ENCODE results near the gene PCA3. TPM values are rescaled to one million over a fixed set of nuclear protein-coding genes. Genes with fewer than 3 reads are reported as not detected.

PCA3 gene
- polyA plus RNA-seq, 1 of the 3 experiments (the other 2 are of a cell fraction), result 0.21 TPM

DNA sequence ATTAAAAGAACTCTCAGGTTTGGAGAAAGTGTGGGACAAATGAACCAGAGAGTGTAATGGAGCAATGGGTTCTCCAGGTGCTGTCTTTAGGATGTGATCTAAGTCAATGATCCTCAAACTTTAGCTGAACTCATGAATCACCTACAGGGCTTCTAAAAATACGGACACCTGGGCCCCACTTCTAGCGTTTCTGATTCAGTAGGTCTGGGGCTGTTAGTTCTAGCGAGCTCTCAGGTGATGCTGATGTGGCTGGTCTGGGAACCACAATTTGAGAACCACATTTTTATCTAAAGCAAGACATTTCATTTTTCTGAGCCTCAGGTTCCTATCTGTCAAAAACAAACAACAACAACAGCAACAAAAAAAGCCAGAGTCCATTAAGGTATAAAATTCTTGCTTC, 35.1 kb upstream of the PCA3 start:
- Histone ChIP-seq H3K9me3 (no peaks in the 10 kb centered on the region), H3K4me1 (ENCODE audit: control insufficient read depth in 1 of 2, insufficient read depth in 2 of 2, low read depth in 1 of 2, low read length in 1 of 2) (no peaks in the 10 kb centered on the region), H3F3A (replicated peaks; ENCODE audit: insufficient read depth) (no peaks in the 10 kb centered on the region), H3K9me2 (no peaks in the 10 kb centered on the region), H3K4me2 (no peak overlapping the region), H3K27ac (ENCODE audit: low read depth in 2 of 2, low read length in 1 of 2) (no peak overlapping the region), H3K36me3 (replicated peaks in 1 of 2; ENCODE audit: control insufficient read depth in 1 of 2, insufficient read depth in 2 of 2, low read length in 1 of 2) (no peaks in the 10 kb centered on the region), H3K4me3 (ENCODE audit: low read depth in 2 of 2, low read length in 1 of 2) (no peak overlapping the region), H3K79me2 (ENCODE audit: insufficient read depth) (no peaks in the 10 kb centered on the region), H4K20me1 (ENCODE audit: insufficient read depth) (no peaks in the 10 kb centered on the region), H3K9ac (no peak overlapping the region), H2AFZ (ENCODE audit: low read depth) (no peak overlapping the region), H3K27me3 (ENCODE audit: insufficient read depth) (peaks cover 46% of the 10 kb centered on the region; the same call in 1 of the 2 replicates)
- WGBS (ENCODE audit: low lambda C conversion rate), result 0% methylated on average over 3 of the region's 3 CpGs
- no peak for DNase-seq
- ChIA-PET CTCF (interaction anchor here (2.4 kb wide), 1 partner anchor 25 kb away, joined by 5 read pairs; no protein-coding TSS in a partner anchor), POLR2A (no interaction called here)
- no peak for TF ChIP-seq POLR2AphosphoS5 (IDR thresholded peaks at IDR 0.05; ENCODE audit: low read depth, low read length)
- TF ChIP-seq, protein P1, sequence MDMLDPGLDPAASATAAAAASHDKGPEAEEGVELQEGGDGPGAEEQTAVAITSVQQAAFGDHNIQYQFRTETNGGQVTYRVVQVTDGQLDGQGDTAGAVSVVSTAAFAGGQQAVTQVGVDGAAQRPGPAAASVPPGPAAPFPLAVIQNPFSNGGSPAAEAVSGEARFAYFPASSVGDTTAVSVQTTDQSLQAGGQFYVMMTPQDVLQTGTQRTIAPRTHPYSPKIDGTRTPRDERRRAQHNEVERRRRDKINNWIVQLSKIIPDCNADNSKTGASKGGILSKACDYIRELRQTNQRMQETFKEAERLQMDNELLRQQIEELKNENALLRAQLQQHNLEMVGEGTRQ (IDR thresholded peaks at IDR 0.05; ENCODE audit: borderline replicate concordance, low read depth, low read length), result no peak
- TF ChIP-seq, protein P2, sequence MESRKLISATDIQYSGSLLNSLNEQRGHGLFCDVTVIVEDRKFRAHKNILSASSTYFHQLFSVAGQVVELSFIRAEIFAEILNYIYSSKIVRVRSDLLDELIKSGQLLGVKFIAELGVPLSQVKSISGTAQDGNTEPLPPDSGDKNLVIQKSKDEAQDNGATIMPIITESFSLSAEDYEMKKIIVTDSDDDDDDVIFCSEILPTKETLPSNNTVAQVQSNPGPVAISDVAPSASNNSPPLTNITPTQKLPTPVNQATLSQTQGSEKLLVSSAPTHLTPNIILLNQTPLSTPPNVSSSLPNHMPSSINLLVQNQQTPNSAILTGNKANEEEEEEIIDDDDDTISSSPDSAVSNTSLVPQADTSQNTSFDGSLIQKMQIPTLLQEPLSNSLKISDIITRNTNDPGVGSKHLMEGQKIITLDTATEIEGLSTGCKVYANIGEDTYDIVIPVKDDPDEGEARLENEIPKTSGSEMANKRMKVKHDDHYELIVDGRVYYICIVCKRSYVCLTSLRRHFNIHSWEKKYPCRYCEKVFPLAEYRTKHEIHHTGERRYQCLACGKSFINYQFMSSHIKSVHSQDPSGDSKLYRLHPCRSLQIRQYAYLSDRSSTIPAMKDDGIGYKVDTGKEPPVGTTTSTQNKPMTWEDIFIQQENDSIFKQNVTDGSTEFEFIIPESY (IDR thresholded peaks at IDR 0.05; ENCODE audit: borderline replicate concordance, low read depth), result no peak
- TF ChIP-seq EZH2phosphoT487 (IDR thresholded peaks at IDR 0.05; ENCODE audit: borderline replicate concordance, low read depth), result no peak
- TF ChIP-seq TEAD4 (IDR thresholded peaks at IDR 0.05; ENCODE audit: borderline replicate concordance, insufficient read depth), result no peak
- no peak for TF ChIP-seq YY1 (IDR thresholded peaks at IDR 0.05; ENCODE audit: low read depth)
- TF ChIP-seq, protein P3, sequence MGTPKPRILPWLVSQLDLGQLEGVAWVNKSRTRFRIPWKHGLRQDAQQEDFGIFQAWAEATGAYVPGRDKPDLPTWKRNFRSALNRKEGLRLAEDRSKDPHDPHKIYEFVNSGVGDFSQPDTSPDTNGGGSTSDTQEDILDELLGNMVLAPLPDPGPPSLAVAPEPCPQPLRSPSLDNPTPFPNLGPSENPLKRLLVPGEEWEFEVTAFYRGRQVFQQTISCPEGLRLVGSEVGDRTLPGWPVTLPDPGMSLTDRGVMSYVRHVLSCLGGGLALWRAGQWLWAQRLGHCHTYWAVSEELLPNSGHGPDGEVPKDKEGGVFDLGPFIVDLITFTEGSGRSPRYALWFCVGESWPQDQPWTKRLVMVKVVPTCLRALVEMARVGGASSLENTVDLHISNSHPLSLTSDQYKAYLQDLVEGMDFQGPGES (IDR thresholded peaks at IDR 0.05; ENCODE audit: low read depth, low read length), result no peak
- no peak for TF ChIP-seq SIN3A (IDR thresholded peaks at IDR 0.05; ENCODE audit: borderline replicate concordance, low read depth, low read length)
- no peak for TF ChIP-seq GATA2 (CRISPR knock-in tag; IDR thresholded peaks at IDR 0.05)
- no peak for TF ChIP-seq TCF12 (IDR thresholded peaks at IDR 0.05)
- TF ChIP-seq, protein P4, sequence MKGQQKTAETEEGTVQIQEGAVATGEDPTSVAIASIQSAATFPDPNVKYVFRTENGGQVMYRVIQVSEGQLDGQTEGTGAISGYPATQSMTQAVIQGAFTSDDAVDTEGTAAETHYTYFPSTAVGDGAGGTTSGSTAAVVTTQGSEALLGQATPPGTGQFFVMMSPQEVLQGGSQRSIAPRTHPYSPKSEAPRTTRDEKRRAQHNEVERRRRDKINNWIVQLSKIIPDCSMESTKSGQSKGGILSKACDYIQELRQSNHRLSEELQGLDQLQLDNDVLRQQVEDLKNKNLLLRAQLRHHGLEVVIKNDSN (IDR thresholded peaks at IDR 0.05; ENCODE audit: borderline replicate concordance, low read depth), result no peak

All from SK-N-SH (cell line).